HepG2 (cell line): Measurements from ENCODE around the gene FBXL2. TPM values are rescaled to one million over a fixed set of nuclear protein-coding genes. Genes with fewer than 3 reads are reported as not detected.

ENCODE experiments used
- ARID5B ChIP-seq: IDR thresholded peaks from 2 replicates; pipeline ENCODE4 v1.4.0; 2020; ENCODE audit warnings: mild to moderate bottlenecking, missing genetic modification reagents
- CREB3 ChIP-seq: sonication (generic); formaldehyde crosslinking; IDR thresholded peaks from 2 replicates; pipeline ENCODE4 v1.5.0; 2020; ENCODE audit warnings: missing genetic modification reagents
- FIP1L1 ChIP-seq: fragments of 200-400 bp; formaldehyde crosslinking; IDR thresholded peaks from 2 replicates; pipeline ENCODE4 v1.6.1; 2018; ENCODE audit warnings: low read depth, mild to moderate bottlenecking, low read length, moderate library complexity, borderline replicate concordance; ENCODE audit not compliant: insufficient read depth
- PLSCR1 ChIP-seq: sonication (generic); formaldehyde crosslinking; IDR thresholded peaks from 2 replicates; pipeline ENCODE4 v1.5.0; 2020; ENCODE audit warnings: missing genetic modification reagents, mild to moderate bottlenecking, borderline replicate concordance
- TBX3 ChIP-seq: fragments of 450-650 bp; IDR thresholded peaks from 2 replicates; pipeline ENCODE4 v1.6.1; 2017; ENCODE audit warnings: antibody characterized with exemption, mild to moderate bottlenecking, inconsistent platforms, borderline replicate concordance
- ZBTB26 ChIP-seq: IDR thresholded peaks from 2 replicates; pipeline ENCODE4 v1.6.1; 2016; ENCODE audit warnings: missing compliant biosample characterization, missing genetic modification reagents, borderline replicate concordance
- ZBTB4 ChIP-seq: sonication (generic); formaldehyde crosslinking; IDR thresholded peaks from 2 replicates; pipeline ENCODE4 v1.4.0; 2020; ENCODE audit warnings: missing genetic modification reagents, mild to moderate bottlenecking, borderline replicate concordance
- ZNF432 ChIP-seq: sonication (generic); formaldehyde crosslinking; IDR thresholded peaks from 2 replicates; pipeline ENCODE4 v1.5.0; 2020; ENCODE audit warnings: missing genetic modification reagents, mild to moderate bottlenecking, borderline replicate concordance
- ZNF512B ChIP-seq: sonication (generic); formaldehyde crosslinking; IDR thresholded peaks from 2 replicates; pipeline ENCODE4 v1.5.1; 2020; ENCODE audit warnings: missing genetic modification reagents, mild to moderate bottlenecking, borderline replicate concordance
- ZNF652 ChIP-seq: IDR thresholded peaks from 2 replicates; pipeline ENCODE4 v1.6.1; 2016; ENCODE audit warnings: low read depth, borderline replicate concordance
- ZSCAN9 ChIP-seq: IDR thresholded peaks from 2 replicates; pipeline ENCODE4 v1.6.1; 2016; ENCODE audit warnings: borderline replicate concordance
- polyA plus RNA-seq, 8 experiments: library from polyadenylated mRNA; depleted of rRNA in 3 of 8; stranded (reverse) in 7 of 8; unstranded in 1 of 8; fragments of >200 nt; fragmentation: Illumina TruSeq in 4 of 8; extraction: Trizol in 4 of 8; gene quantifications; 2 replicates each; pipeline versions ENCODE4 v1.2.1 to v1.2.3, GENCODE V29; 2011 to 2016; ENCODE audit warnings: low read depth in 4 of 8, missing spikeins in 1 of 8, mixed read lengths in 1 of 8; ENCODE audit not compliant: insufficient read depth in 1 of 8
- total RNA-seq, 5 experiments: library from RNA; depleted of rRNA; stranded (reverse); fragments of >200 nt; fragmentation: Illumina TruSeq; extraction: Trizol; gene quantifications; 2 replicates each; pipeline ENCODE4 v1.2.3, GENCODE V29; 2016; ENCODE audit warnings: low read depth in 1 of 5

Gene FBXL2
- total and polyA plus RNA-seq, 2 of the 13 experiments (the other 11 are each of a cell fraction or from before 2014, with no cell fraction given), result 1.8 to 5.0 TPM

GRCh38 chr3:33277193-33277882 is at the start of gene FBXL2 (continued):
- TF ChIP-seq ARID5B (no peak), PLSCR1 (no peak), ZNF432 (CRISPR knock-in tag) (no peak), CREB3 (CRISPR knock-in tag) (no peak), ZBTB4 (CRISPR knock-in tag) (no peak), ZSCAN9 (no peak), FIP1L1 (no peak), ZBTB26 (no peak), ZNF652 (CRISPR knock-in tag) (no peak), TBX3 (no peak), ZNF512B (no peak)
